SK-N-SH treated with all-trans-retinoic acid at 6 μM for 48 hours (cell line): ENCODE results near the gene C1GALT1.
"Not testable (repeated sequence)": the region's sequence is repeated elsewhere in the genome, so short reads cannot be mapped to it uniquely, and the experiment has no call there.

ENCODE experiments used
- ATAC-seq: fragments of 200-7000 bp; cut with Tn5 transposase; 3 replicates; pipeline ENCODE4 v1.9.1; 2020; ENCODE audit warnings: mild to moderate bottlenecking, moderate library complexity
- ARNTL ChIP-seq: fragments of 450-650 bp; formaldehyde crosslinking; IDR thresholded peaks from 2 replicates; pipeline ENCODE4 v1.5.0; 2020; ENCODE audit warnings: low read depth, mild to moderate bottlenecking, moderate library complexity, borderline replicate concordance
- BACH2 ChIP-seq: fragments of 250-450 bp; sonication (Bioruptor Pico); IDR thresholded peaks from 2 replicates; pipeline ENCODE4 v1.9.0; 2021; ENCODE audit warnings: mild to moderate bottlenecking, borderline replicate concordance
- CSDC2 ChIP-seq: fragments of 250-450 bp; sonication (Bioruptor Pico); IDR thresholded peaks from 2 replicates; pipeline ENCODE4 v1.5.0; 2020; ENCODE audit warnings: mild to moderate bottlenecking, moderate library complexity
- ESRRG ChIP-seq: fragments of 250-450 bp; sonication (Bioruptor Pico); IDR thresholded peaks from 2 replicates; pipeline ENCODE4 v1.6.1; 2021; ENCODE audit warnings: mild to moderate bottlenecking
- GLIS3 ChIP-seq: fragments of 250-450 bp; sonication (Bioruptor Pico); IDR thresholded peaks from 2 replicates; pipeline ENCODE4 v1.5.0; 2020; ENCODE audit warnings: mild to moderate bottlenecking, moderate library complexity
- ISL1 ChIP-seq: fragments of 250-450 bp; sonication (Bioruptor Pico); IDR thresholded peaks from 2 replicates; pipeline ENCODE4 v2.1.2; 2022; ENCODE audit warnings: mild to moderate bottlenecking, moderate library complexity
- OSR1 ChIP-seq: fragments of 250-450 bp; sonication (Bioruptor Pico); IDR thresholded peaks from 2 replicates; pipeline ENCODE4 v1.8.0; 2022; ENCODE audit warnings: moderate library complexity, mild to moderate bottlenecking, inconsistent platforms
- PPARA ChIP-seq: fragments of 250-450 bp; sonication (Bioruptor Pico); IDR thresholded peaks from 2 replicates; pipeline ENCODE4 v1.5.0; 2020; ENCODE audit warnings: mild to moderate bottlenecking, borderline replicate concordance
- RARB ChIP-seq: fragments of 250-450 bp; sonication (Bioruptor Pico); IDR thresholded peaks from 2 replicates; pipeline ENCODE4 v1.8.0; 2021; ENCODE audit warnings: mild to moderate bottlenecking, moderate library complexity
- SNAI2 ChIP-seq: fragments of 250-450 bp; sonication (Bioruptor Pico); IDR thresholded peaks from 2 replicates; pipeline ENCODE4 v1.5.0; 2020; ENCODE audit warnings: mild to moderate bottlenecking, moderate library complexity
- TCF4 ChIP-seq: fragments of 250-450 bp; sonication (Bioruptor Pico); IDR thresholded peaks from 2 replicates; pipeline ENCODE4 v1.8.0; 2021; ENCODE audit warnings: mild to moderate bottlenecking, moderate library complexity, borderline replicate concordance
- ZC3H10 ChIP-seq: fragments of 250-450 bp; sonication (Bioruptor Pico); IDR thresholded peaks from 2 replicates; pipeline ENCODE4 v1.5.1; 2021; ENCODE audit warnings: mild to moderate bottlenecking, moderate library complexity
- ZFP3 ChIP-seq: fragments of 250-450 bp; sonication (Bioruptor Pico); IDR thresholded peaks from 2 replicates; pipeline ENCODE4 v1.5.0; 2020; ENCODE audit warnings: mild to moderate bottlenecking, moderate library complexity
- ZFP30 ChIP-seq: fragments of 450-650 bp; formaldehyde crosslinking; IDR thresholded peaks from 2 replicates; pipeline ENCODE4 v1.5.0; 2022; ENCODE audit warnings: mild to moderate bottlenecking, moderate library complexity
- ZNF565 ChIP-seq: fragments of 450-650 bp; formaldehyde crosslinking; conservative IDR thresholded peaks from 2 replicates; pipeline ENCODE4 v1.5.0; 2020; ENCODE audit warnings: low read depth, mild to moderate bottlenecking, moderate library complexity
- ZNF70 ChIP-seq: fragments of 450-650 bp; formaldehyde crosslinking; IDR thresholded peaks from 2 replicates; pipeline ENCODE4 v1.5.0; 2020; ENCODE audit warnings: mild to moderate bottlenecking, moderate library complexity
- ZNF8 ChIP-seq: fragments of 450-650 bp; formaldehyde crosslinking; IDR thresholded peaks from 2 replicates; pipeline ENCODE4 v1.5.0; 2020; ENCODE audit warnings: mild to moderate bottlenecking, moderate library complexity
- TF ChIP-seq, protein P1 (sequence below): fragments of 250-450 bp; sonication (Bioruptor Pico); IDR thresholded peaks from 2 replicates; pipeline ENCODE4 v1.5.1; 2020; ENCODE audit warnings: low read depth, mild to moderate bottlenecking, moderate library complexity
- TF ChIP-seq, protein P2 (sequence below): fragments of 250-450 bp; sonication (Bioruptor Pico); IDR thresholded peaks from 2 replicates; pipeline ENCODE4 v1.5.0; 2020; ENCODE audit warnings: mild to moderate bottlenecking, moderate library complexity
- TF ChIP-seq, protein P3 (sequence below): fragments of 250-450 bp; sonication (Bioruptor Pico); IDR thresholded peaks from 2 replicates; pipeline ENCODE4 v1.5.1; 2021; ENCODE audit warnings: mild to moderate bottlenecking, moderate library complexity
- TF ChIP-seq, protein P4 (sequence below): fragments of 250-450 bp; sonication (Bioruptor Pico); IDR thresholded peaks from 2 replicates; pipeline ENCODE4 v1.8.0; 2020; ENCODE audit warnings: mild to moderate bottlenecking, moderate library complexity, borderline replicate concordance

The C1GALT1 gene

DNA sequence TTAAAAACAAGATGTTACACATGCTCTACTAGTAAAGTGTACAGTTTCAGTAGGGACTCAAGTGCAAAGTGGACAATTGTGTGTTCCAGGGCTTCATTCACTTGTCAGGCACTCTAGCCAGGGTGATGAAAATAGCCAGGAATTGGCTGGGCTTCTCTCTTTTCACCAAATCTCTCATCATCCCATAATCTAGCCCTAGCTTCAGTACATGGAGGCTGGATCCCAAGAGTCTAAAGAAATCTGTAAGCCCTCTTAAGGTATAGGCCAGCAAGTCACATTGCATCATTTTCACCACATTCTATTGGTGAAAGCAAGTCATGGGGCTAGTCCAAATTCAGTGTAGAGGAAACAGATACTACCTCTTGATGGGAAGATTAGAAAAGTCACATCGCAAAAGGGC is 47.3 kb upstream of the C1GALT1 start:
- TF ChIP-seq ZFP3 (CRISPR knock-in tag) (no peak), ISL1 (CRISPR knock-in tag) (no peak), ESRRG (CRISPR knock-in tag) (no peak), PPARA (CRISPR knock-in tag) (no peak), ZNF70 (CRISPR knock-in tag) (no peak), ZFP30 (CRISPR knock-in tag) (no peak), BACH2 (CRISPR knock-in tag) (no peak), SNAI2 (CRISPR knock-in tag) (no peak), ARNTL (CRISPR knock-in tag) (no peak), ZC3H10 (CRISPR knock-in tag) (no peak), RARB (CRISPR knock-in tag) (no peak), GLIS3 (no peak)
- TF ChIP-seq, protein P1, sequence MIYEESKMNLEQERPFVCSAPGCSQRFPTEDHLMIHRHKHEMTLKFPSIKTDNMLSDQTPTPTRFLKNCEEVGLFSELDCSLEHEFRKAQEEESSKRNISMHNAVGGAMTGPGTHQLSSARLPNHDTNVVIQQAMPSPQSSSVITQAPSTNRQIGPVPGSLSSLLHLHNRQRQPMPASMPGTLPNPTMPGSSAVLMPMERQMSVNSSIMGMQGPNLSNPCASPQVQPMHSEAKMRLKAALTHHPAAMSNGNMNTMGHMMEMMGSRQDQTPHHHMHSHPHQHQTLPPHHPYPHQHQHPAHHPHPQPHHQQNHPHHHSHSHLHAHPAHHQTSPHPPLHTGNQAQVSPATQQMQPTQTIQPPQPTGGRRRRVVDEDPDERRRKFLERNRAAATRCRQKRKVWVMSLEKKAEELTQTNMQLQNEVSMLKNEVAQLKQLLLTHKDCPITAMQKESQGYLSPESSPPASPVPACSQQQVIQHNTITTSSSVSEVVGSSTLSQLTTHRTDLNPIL (CRISPR knock-in tag): no peak
- TF ChIP-seq, protein P2, sequence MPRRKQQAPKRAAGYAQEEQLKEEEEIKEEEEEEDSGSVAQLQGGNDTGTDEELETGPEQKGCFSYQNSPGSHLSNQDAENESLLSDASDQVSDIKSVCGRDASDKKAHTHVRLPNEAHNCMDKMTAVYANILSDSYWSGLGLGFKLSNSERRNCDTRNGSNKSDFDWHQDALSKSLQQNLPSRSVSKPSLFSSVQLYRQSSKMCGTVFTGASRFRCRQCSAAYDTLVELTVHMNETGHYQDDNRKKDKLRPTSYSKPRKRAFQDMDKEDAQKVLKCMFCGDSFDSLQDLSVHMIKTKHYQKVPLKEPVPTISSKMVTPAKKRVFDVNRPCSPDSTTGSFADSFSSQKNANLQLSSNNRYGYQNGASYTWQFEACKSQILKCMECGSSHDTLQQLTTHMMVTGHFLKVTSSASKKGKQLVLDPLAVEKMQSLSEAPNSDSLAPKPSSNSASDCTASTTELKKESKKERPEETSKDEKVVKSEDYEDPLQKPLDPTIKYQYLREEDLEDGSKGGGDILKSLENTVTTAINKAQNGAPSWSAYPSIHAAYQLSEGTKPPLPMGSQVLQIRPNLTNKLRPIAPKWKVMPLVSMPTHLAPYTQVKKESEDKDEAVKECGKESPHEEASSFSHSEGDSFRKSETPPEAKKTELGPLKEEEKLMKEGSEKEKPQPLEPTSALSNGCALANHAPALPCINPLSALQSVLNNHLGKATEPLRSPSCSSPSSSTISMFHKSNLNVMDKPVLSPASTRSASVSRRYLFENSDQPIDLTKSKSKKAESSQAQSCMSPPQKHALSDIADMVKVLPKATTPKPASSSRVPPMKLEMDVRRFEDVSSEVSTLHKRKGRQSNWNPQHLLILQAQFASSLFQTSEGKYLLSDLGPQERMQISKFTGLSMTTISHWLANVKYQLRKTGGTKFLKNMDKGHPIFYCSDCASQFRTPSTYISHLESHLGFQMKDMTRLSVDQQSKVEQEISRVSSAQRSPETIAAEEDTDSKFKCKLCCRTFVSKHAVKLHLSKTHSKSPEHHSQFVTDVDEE (CRISPR knock-in tag): no peak
- TF ChIP-seq, protein P3, sequence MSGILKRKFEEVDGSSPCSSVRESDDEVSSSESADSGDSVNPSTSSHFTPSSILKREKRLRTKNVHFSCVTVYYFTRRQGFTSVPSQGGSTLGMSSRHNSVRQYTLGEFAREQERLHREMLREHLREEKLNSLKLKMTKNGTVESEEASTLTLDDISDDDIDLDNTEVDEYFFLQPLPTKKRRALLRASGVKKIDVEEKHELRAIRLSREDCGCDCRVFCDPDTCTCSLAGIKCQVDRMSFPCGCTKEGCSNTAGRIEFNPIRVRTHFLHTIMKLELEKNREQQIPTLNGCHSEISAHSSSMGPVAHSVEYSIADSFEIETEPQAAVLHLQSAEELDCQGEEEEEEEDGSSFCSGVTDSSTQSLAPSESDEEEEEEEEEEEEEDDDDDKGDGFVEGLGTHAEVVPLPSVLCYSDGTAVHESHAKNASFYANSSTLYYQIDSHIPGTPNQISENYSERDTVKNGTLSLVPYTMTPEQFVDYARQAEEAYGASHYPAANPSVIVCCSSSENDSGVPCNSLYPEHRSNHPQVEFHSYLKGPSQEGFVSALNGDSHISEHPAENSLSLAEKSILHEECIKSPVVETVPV (CRISPR knock-in tag): no peak
- no peak for ATAC-seq

DNA sequence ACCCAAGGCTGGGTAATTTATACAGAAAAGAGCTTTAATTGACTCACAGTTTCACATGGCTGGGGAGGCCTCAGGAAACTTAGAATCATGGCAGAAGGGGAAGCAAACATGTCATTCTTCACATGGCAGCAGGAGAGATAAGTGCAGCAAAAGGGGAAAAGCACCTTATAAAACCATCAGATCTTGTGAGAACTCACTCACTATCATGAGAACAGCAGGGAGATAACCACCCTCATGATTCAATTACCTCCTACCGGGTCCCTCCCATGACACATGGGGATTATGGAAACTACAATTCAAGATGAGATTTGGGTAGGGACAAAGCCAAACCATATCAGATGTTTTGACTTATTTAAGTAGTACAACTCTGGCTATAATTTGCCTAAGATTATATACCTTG is 46.4 kb upstream of the C1GALT1 start:
- ATAC-seq: not testable (repeated sequence)

DNA sequence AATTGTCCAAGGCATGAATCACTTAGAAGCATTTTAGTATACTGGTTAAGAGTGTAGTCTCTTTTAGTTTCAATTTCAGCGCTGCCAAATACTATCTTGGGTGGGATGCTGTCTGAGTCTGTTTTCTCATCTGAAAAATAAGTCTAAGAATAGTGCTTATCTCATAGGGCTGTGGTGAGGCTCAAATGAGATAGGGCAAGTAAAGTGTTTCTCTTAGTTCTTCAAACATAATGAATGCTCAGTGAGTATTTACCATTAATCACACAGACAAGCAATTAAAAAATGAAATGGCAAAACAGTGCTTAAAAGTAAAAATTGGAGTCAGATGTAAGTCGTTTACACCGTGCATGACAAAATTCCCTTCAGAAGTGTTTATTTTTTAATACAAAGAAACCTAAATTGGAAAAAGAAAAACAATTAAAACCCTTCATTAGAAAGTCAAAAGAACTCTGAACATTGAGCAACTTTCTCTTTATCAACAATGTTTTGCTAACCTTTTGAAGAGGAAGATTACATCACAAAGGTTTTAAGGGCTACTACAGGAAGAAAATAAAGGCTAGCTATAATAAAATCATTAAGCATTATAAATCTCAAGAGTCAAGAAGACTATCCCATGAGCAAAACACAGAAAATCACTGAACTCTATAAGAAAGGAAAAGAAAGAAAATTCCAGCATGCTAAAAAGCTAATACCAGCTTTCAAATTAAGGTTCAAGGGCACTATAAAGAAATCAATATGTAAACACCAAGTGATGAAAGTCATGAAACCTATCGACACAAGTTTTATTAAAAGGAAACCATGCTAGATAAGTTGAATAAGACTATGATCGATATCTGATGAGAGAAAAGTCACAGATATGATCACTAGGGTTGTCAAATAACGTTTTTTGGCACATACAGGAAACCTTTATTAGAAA is 45.6 kb upstream of the C1GALT1 start:
- TF ChIP-seq, protein P4, sequence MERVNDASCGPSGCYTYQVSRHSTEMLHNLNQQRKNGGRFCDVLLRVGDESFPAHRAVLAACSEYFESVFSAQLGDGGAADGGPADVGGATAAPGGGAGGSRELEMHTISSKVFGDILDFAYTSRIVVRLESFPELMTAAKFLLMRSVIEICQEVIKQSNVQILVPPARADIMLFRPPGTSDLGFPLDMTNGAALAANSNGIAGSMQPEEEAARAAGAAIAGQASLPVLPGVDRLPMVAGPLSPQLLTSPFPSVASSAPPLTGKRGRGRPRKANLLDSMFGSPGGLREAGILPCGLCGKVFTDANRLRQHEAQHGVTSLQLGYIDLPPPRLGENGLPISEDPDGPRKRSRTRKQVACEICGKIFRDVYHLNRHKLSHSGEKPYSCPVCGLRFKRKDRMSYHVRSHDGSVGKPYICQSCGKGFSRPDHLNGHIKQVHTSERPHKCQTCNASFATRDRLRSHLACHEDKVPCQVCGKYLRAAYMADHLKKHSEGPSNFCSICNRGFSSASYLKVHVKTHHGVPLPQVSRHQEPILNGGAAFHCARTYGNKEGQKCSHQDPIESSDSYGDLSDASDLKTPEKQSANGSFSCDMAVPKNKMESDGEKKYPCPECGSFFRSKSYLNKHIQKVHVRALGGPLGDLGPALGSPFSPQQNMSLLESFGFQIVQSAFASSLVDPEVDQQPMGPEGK: no peak
- TF ChIP-seq, protein P1 (CRISPR knock-in tag): no peak
- TF ChIP-seq TCF4 (CRISPR knock-in tag) (no peak), OSR1 (CRISPR knock-in tag) (no peak), SNAI2 (CRISPR knock-in tag) (no peak), ZNF565 (CRISPR knock-in tag) (no peak), ARNTL (CRISPR knock-in tag) (no peak), ISL1 (CRISPR knock-in tag) (no peak), CSDC2 (CRISPR knock-in tag) (no peak), BACH2 (CRISPR knock-in tag) (no peak), RARB (CRISPR knock-in tag) (no peak), ESRRG (CRISPR knock-in tag) (no peak), ZC3H10 (CRISPR knock-in tag) (no peak), ZNF8 (CRISPR knock-in tag) (no peak), ZNF70 (CRISPR knock-in tag) (no peak), GLIS3 (no peak), PPARA (CRISPR knock-in tag) (no peak), ZFP30 (CRISPR knock-in tag) (no peak)
- TF ChIP-seq, protein P3 (CRISPR knock-in tag): no peak
- TF ChIP-seq, protein P2 (CRISPR knock-in tag): no peak
- ATAC-seq: no peak
